GM19438 (cell line): ENCODE measurements around the gene POLR2L.

Experiments
- ATAC-seq: cut with Tn5 transposase; IDR thresholded peaks from one replicate; pipeline ENCODE4 v1.9.1; 2021; ENCODE audit warnings: low read depth; ENCODE audit not compliant: unreplicated experiment

Gene POLR2L

DNA sequence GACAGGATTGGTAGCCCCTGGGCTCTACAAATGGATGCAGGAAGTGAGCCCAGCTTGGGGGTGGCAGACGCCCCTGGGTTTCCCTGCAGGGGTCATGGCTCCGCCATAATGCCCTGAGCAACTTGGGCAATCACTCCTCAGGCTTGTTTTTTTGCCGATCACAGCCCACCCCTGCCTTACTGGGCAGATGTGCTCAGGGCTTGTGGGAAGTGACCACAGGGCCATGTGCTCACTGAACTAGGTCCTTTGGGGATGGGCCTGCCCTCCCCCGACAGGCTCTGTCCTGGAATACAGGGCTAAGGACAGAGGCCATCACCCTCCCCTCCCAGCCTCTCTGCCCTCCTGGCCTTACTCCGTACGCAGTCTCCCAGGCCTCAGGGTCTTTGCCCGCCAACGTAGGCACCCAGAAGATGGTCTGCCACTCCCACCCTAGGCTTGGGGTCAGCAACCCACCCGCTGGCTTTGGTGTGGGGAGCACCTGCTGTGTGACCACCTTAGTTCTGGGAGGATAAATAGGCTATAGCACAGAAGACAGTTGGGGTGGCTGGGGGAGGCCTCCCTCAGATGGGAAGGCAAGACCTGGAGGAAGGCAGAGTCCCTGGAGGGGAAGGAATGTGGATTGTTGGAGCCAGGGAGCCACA, 28.8 kb downstream of the POLR2L start:
- no peak for ATAC-seq

GRCh38 chr11:813072-813455, 29.3 kb downstream of the POLR2L start:
- ATAC-seq: no peak

GRCh38 chr11:812390-812789, 29.9 kb downstream of the POLR2L start:
- no peak for ATAC-seq

GRCh38 chr11:811446-812245, 30.7 kb downstream of the POLR2L start:
- ATAC-seq: no peak

DNA sequence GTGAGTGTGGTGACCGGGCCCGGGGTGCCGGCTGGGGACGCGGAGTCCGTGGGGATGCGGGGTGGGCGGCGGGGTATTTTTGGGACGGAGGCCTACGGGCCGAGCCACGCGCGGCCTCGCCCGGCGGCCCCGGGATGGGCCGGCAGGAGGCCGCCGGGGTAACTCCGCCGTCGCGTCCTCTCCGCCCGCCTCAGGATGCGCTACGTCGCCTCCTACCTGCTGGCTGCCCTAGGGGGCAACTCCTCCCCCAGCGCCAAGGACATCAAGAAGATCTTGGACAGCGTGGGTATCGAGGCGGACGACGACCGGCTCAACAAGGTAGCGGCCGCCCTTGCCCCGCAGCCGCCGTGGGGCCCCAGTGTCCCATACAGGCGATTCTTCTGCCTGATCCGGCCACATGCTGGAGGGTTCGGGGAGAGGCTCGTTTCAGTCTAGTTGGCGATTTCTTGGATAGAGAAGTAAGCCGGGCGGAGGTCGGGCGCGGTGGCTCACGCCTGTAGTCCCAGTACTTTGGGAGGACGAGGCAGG, 32.2 kb downstream of the POLR2L start:
- ATAC-seq: peak; percentile 6

DNA sequence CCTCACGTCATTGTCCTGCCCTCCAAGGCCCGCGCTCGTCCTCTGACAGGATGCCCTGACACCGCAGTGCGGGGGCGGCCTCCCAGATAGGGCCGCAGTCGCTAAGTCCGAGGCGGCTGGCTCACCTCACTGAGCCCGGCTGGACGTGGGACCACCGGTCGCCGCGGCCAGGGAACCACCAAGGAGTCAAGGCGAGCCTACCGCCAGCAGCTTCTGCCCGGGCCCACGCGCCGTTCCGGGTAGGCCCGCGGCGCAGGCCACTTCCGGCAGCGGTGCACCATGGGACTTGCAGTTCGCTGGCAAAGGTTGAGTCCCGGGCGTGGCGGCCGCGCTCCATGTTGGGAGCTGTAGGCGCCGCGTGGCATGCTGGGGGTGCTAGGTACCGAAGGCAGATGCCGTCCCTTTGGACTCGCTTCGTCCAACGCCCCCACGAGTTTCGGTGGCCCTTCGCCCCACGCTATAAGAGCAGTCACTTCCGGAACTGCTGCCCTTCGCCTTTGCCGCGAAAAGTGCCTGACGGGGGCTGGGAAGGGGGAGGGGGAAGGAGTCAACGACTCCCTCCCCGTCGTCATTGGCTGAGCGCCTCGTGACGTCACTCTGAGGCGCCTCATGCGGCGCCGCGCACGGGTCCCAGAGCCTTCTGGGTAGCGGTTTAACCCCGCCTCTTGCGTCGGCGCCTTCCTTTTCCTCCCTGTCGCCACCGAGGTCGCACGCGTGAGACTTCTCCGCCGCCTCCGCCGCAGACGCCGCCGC, 32.9 kb downstream of the POLR2L start, which contains the start of gene RPLP2:
TSS of gene RPLP2 (plus strand) at position 681 of the 753 bp plus-strand sequence. CDS start 268 bp downstream, outside the sequence.
- peak; percentile 61 for ATAC-seq

DNA sequence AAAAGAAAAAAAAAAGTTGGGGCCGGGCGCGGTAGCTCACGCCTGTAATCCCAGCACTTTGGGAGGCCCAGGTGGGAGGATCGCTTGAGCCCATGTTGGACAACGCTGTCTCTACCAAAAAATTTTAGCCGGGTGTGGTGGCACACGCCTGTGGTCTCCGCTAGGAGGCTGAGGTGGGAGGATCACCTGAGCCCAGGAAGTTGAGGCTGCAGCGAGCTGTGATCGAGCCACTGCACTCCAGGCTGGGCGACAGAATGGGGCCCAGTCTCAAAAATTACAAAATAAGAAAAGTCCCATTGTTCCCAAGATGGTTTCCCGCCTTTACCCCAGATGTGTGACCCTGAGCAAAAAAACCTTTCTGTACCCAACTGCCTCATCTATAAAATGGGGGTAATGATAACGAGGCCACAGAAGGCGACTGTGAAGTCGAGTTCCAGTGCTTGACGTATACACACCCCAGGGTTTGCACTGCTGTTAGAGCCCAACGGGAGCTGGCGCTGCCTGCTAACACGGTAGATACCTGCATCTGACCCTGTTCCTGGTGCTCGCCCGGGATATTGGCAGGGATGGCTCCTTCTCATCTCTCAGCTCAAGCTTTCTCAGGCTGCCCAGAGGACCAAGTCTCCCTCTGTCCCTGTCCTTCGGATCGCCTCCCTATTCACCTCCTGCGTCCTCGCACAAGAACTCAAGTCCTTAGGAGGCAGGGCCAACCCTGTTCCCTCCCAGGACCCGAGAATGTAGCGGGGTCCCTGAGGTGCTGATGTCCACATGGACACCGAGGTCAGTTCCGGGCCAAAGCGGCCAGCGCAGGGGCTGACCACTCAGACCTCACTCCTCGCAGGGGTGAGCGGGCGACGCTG, 33.7 kb downstream of the POLR2L start:
- no peak for ATAC-seq

GRCh38 chr11:804599-804964, 37.7 kb downstream of the POLR2L start:
- ATAC-seq: no peak

GRCh38 chr11:803770-804598, 38.3 kb downstream of the POLR2L start:
- ATAC-seq: no peak

- no peak for ATAC-seq
Measured at GRCh38 chr11:803467-803742, 38.9 kb downstream of the POLR2L start.

DNA sequence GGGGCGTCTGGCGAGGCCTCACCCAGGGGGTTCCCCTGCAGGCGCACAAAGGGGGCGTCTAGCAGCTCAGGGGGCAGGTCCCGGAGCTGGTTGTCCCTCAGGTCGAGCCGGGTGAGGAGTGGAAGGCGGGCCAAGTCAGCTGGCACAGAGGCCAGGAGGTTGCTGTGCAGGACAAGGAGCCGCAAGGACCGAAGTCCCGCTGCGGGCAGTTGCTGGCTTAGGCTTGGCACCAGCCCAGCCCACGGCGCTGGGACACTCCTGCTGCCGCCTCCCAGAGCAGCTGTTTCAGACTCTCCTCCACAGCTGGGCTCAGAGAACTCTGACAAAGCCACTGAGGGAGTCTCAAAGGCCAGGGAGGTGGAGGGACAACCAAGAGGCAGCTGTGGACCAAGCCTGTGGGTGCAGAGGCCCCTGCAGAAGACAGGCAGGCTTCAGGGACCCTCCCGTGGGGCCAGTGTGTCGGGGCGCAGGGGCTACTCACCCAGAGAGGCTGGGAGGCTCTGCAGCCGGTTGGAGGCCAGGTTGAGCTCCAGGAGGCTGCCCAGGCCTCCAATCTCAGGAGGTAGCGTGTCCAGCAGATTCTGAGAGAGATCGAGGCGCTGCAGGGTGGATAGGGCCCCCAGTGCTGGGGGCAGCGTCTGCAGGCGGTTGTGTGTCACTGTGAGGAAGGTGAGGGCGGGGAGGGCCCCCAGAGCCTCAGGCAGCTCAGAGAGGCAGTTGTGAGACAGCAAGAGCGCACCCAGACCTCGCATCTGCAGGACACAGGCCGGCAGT, 39.4 kb downstream of the POLR2L start:
- no peak for ATAC-seq

DNA sequence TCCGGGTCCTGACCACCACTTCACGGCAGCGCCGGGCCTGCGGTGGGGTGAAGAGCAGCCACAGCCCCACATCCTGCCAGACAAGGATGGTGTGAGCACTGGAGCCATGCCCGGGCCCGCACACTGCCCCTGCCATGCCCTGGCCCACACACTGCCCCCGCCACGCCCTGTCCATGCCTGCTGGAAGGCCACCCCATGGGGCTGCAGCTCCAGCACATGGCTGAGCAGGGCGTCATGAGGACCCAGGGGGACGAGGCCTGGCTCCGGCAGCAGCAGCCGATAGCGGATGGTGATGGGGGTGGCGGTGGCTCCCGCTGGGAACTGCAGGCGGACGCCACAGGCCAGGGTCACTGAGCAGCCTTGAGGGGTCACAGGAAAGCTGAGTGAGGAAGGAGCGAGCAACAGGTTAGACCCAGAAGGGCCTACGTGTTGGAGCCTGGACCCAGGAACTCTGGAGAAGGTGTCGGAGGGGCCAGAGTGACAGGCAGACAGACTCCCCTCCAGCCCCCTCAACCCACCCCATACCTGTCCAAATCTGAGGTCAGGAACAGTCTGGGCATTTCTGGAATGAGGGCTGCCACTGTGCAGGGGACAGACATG, 40.2 kb downstream of the POLR2L start:
- no peak for ATAC-seq

GRCh38 chr11:801097-801780, 41.1 kb downstream of the POLR2L start:
- ATAC-seq: no peak

- no peak for ATAC-seq
Measured at GRCh38 chr11:800473-800872, 41.9 kb downstream of the POLR2L start.

- ATAC-seq: no peak
Measured at GRCh38 chr11:799641-800316, 42.5 kb downstream of the POLR2L start.

GRCh38 chr11:798093-798713, 44.1 kb downstream of the POLR2L start, which contains the start of gene SLC25A22:
Gene SLC25A22, minus strand, starts transcription at chr11:798281. Its CDS starts 3,275 bp downstream, at chr11:795006.
- ATAC-seq: peak; percentile 50
